GM21576 (cell line): ENCODE data around the gene ATP8A2.

ENCODE experiments used
- ATAC-seq: cut with Tn5 transposase; IDR thresholded peaks from one replicate; pipeline ENCODE4 v1.9.1; 2021; ENCODE audit warnings: mild to moderate bottlenecking, moderate library complexity; ENCODE audit not compliant: unreplicated experiment

The ATP8A2 gene

DNA sequence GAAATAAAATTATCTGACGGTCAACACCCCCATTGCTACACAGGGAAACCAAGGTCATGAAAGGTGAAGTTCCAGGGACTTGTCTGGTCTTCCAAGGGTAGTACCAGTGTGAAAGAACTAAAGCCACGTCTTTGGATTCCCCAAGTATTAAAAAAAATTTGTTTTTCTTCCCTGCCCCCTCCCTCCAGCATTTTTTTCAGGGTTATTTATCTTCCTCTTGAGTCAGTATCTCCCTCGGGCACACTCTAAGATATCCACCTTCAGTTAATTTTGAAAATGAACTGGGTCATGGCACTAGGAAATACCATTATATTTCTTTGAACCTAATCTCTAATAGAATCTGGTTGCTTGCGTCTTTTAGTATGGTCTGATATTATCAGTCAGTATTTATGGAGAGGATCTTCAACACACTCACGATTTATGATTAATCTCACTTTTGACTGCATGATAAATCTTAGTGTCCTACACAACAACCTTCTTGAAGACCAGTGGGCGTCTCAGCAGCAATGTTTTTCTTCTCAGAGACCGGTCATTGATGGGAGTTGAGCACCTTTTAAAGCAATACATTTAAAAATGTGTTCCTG, 9.1 kb downstream of the ATP8A2 start:
- ATAC-seq, result no peak

DNA sequence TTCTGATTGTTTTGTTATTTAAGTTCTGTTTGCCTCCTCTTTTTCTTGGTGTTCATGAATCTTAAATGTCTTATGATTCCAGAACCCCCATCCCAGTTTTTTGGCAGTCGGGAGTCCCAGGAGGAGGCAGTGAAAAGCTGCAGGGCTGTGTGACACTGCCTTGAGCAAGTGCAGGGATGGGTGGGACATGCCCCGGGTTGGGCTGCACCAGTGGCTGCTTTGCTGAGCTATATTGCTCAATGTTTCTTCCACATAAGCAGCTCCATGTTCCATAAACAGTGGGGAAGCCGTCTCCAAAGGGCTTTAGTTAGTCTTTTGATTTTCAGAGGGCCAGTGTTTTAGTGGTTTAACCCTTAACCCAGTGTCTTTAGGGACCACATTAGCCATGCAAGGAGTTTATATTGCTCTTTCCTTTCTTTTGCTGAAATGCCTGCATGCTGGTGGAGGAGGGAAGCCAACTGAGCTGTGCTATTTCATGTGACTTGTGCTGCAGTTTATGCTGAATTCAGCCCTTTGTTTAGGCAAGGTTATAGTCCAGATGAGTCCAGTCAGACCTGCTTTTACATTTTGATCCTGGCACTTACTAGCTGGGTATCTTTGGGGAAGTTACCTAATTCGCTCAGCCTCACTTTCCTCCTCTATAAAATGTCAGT, 13.1 kb downstream of the ATP8A2 start:
- ATAC-seq, result no peak

DNA sequence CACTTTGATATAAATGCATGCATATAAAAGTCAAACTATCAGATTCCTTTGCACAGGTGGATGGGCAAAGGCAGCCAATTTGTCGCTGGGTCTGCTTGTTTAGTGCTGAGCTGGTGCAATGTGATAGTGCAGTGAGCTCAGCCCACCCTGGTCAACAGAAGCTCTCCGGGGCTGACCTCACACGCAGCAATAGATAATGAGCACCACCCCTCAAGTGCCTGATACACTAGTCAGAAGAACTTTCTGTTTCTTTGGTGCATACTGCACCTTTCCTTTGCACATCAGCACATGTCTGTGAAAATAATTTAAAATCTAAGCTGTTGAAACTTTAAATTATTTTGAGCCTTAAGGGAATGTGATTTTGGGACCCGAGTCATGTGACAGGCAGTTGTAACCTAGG, 20.2 kb downstream of the ATP8A2 start:
- no peak for ATAC-seq

DNA sequence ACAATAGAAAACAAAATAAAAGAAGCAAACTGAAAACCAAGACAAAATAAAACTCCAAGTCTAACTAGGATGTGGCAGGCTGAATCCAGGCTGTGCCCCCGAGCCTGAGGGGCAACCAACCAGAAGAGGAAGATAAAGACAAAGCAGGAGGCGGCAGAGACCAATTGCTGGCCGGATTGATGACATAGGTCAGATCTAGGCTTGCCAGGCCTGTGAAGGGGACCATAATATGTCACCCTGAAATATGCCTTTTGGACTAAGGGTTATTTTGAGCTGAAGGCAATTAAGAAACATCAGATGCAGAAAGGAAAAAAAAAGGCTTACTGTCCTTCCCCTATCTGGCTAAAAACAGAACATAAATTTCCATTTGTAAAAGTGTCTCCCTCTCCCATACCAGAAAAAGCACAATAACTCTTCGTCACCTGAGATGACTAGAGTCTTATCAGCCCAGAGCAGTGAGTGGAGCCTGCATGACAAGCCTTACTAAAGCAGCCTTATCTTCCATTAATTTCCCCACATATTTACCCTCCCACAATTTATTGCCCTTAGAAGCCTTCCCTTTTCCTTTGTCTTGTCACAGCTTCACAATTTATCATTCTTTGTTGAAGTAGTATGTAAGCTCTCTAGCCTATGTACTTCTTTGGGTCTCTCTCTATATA, 22.8 kb downstream of the ATP8A2 start:
- ATAC-seq, result no peak

DNA sequence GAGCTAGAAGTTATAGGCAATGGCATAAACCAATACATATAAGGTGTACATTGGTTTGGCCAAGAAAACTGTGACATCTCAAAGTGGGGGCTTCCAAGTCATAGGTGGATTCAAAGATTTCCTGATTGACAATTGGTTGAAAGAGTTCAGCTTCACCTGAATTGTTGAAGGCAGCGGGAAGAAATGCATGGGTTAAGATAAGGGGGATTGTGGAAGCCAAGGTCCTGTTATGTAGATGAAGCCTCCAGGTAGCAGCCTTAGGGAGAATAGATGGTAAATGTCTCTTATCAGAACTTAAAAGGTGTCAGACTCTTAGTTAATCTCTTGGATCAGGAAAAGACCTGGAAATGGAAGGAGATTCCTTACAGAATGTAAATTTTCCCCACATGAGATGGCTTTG, 26.0 kb downstream of the ATP8A2 start:
- ATAC-seq, result no peak

DNA sequence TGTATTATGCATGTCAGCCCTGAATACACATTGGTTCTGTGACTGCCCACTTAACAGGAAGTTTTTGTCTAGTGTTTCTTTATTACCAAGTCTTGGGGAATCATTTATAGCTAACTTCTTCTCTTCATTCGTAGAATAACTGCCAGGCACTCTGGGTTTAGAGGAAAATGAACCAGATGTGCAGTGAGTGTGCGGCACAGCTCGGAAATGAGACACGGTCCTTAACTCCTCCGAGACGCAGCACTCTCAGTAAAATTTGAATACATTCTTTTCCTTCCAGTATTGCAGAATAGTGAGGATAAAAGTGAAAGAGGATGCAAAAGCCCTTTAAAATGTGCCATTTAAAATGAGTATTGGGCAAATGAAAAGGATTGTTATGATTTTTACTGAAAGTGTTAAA, 29.2 kb downstream of the ATP8A2 start:
- no peak for ATAC-seq

DNA sequence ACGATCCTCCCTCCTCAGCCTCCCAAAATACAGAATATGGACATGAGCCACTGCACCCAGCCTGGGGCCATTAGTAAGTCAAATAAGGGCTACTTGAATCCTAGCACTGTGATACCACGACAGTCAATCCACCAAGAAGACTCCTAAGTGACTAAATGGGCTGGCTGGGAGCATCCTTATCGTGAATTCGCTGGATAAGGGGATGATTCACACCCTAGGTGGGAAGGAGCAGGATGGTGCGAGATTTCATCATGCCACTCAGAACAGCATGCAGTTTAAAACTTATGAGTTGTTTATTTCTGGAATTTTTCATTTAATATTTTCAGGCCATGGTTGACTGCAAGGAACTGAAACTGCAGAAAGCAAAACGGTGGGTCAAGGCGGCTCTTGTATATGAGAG, 30.2 kb downstream of the ATP8A2 start:
- no peak for ATAC-seq

DNA sequence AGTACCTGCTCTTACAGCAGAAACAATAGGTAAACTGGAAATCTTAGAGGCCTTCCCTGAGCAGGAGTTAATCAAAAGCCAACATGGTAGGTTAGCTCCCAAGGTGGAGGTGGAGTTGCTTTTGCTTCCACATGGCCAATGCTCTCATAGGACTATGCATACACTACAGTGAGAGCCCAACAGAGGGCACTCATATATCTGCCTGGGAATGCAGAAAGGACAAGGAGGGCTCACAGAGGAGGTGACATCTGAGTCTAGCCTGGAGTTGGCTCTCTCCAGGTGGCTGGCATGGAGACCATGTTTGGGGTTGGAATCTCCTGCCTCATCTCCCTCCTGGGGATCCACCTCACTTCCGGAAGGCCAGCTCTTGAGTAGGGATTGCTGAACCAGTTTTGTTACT, 34.6 kb downstream of the ATP8A2 start:
- no peak for ATAC-seq

DNA sequence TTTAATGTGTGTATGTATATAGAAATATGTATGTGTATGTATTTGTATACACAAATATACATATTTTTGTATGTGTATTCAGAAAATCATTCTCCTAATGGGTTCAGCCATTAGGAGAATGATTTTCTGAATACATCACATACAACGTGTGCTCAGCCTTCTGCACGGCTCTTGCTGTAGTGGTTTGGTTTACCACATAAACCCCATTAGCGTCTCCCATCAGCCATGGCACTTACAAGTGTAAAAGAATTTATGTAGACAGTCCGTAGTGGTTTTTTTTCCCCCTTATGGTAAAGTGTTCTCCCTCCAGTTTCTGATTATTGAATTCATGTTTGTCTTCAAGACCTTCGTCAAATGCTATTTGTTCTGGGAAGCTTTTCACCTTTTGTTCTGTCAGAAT, 38.2 kb downstream of the ATP8A2 start:
- no peak for ATAC-seq

DNA sequence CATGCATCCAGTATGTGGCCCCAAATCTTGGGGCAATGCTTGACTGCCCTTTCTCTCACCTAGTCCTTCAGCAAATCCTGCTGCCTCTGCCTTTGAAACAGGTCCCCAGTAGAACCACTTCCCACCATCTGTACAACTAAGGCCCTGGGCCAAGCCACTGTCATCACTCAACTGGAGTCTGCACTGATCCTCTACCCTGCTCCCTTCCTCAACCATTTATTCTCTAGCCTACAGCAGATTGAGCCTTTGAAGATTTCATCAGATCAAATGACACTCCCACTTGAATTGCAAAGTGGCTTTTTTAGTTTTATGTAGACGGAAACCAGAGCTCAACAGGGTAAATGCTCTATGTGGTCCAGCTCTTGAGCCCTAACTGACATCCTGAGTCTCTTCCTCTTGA, 43.5 kb downstream of the ATP8A2 start:
- no peak for ATAC-seq

DNA sequence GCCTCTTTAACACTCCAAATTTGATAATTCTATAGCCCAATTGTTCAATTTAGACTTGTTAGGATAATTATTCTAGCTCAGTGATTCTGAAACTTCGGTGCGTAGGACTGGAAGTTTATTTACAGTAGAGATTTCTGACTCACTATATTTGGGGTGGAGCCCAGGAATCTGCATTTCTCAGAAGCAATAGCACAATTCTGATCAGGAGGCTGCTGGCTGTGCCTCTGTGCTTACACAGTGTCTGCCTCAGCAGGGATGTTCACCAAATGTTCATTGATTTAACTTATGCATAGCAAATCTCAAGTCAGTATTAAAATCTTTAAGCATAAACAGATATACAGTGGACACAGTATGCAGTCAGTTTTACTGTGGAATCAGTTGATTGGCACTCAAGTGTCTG, 45.8 kb downstream of the ATP8A2 start:
- ATAC-seq, result no peak

DNA sequence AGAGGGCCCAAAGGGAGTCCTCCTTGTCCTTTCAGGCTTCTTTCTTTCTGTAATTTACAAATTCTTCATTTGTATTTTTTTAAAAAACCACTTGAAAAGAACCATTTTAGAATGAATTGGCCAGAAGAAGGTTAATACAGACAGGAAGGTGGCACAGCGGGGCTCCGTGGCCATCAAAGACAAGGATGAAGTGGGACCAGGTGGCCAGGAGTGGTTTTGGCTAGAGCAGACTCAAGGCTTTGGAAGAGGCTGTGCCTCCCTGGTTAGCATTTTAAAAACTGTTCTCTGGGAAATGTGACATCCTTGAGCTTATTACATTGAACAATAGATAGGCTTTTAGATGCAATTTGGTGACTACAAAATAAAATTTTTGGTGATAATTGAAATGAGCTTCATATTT, 48.4 kb downstream of the ATP8A2 start:
- ATAC-seq, result no peak

DNA sequence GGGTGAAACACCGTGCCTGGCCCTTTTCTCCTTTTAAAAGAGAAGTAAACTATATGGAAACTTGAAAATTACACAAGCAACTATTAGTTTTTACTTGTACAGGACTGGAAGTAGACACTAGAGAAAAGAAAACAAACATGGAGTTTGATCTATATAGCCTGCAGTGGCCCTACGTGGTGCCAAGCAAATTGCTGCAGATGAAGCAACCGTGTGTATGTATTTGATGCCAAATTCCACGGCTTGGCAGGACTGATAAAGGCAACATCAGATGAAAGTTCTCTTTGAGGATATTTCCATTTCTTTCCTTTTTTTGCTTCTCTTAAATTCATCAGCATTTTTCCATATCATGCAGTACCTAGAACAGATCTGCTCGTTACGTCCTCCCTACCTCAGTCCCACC, 49.8 kb downstream of the ATP8A2 start:
- ATAC-seq, result no peak

DNA sequence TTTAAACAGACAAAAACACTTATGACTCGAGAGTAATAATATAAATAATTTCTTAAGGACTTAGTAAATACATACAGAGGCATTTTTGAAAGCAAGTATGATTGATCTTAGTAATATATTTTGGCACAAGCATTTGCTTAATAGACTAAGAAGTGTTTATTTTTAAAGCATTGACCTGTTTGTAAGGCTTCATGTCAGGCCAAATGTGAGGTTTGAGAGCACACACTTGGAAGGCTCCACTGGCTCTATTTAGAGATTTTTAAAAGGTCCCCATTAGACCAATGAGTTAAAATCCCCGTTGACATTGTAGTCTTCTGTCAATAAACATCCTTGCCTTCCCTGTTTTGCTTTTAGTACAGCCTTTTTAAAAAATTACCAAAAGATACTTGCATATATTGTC, 50.4 kb downstream of the ATP8A2 start:
- no peak for ATAC-seq

DNA sequence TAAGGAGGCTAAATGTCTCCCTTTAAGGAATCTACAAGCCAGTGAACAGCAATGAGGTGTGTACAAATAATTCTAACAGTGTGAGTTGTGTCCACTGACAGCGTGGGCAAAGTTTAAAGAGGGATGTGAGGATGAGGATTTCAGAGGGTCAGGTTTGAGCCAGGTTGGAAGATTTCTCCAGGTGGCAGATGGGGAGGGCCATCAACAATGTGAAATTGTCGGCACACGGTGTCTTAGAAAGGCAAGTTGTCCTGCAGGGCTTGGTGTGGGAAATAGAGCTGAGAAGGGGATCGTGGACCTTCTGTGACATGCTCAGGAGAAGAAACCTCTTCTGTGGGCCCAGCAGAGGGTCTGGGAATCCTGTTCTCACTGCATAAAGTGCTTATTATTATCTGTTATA, 52.1 kb downstream of the ATP8A2 start:
- no peak for ATAC-seq

DNA sequence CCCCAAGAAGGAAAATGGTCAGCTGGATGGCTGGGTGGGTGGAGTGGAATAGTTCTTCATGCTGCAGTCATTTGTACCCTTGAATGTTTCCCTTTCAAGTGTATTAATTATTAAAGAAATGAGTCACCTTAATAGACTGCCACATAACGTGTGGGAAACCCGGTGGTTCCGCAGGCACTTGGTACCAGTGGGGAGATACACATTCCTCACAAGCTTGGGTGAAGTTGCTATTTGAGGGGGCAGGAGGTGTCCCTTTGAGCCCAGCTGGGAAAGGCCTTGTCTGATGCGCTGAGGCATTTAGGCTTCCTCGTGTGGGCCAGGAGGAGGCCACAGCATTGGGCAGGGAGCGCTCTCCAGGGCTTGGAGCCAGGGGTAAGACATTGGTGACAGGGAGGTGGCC, 57.7 kb downstream of the ATP8A2 start:
- no peak for ATAC-seq

DNA sequence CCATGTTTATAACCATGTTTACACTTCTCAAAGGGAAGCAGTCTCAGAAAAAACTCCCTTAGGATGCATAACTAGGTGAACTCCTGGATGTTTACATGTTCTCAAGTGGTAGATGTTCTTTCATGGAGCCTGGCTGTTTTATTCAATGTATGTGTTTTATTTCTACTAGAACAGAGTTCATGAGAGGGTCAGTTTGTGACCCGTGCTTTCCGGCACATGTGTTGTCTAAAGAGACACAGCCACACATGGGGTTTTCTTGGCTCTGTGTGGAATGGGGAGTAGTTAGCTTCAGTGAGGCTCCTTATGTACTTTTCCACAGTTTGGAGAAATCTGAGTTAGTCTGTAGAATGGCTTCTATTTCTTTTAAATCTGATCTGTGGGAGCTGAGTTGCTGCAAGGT, 60.9 kb downstream of the ATP8A2 start:
- no peak for ATAC-seq

DNA sequence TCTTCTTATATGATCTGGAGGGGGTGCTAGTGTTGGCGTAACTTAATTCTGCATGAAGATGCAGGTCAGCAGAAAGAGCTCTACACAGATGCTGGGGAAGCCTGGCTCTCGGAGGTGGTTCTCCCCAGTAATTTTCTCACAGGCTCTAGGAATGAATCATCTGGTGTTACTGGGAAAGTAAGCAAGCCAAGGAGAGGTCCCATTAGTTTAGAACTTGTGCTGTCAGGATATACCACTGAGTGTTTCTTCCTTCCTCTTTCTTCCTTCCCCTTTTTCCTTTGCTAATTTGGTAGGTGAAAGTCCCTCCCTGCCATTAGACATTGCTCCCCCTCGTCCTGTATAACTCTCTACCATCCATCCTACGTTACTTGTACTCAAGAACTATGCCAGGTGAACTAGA, 68.3 kb downstream of the ATP8A2 start:
- ATAC-seq, result no peak

DNA sequence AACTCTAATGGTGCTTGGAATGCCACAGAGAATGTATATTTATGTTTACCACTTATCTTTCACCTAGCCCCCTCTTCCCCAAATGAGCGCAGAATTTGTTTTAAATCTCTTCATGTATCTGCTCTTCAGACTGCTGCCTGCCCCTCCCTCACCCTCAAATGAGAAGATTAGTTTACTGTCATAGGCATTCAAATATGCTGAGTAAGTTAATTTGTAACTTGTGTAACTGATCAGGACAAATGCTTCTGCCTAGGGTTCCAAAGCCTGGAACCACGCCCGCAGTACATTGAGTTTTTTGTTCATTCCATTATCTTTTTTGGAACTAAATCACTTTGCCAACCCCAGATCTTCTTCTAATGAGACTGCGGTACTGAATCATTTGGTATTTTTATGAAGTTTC, 74.5 kb downstream of the ATP8A2 start:
- ATAC-seq, result no peak

DNA sequence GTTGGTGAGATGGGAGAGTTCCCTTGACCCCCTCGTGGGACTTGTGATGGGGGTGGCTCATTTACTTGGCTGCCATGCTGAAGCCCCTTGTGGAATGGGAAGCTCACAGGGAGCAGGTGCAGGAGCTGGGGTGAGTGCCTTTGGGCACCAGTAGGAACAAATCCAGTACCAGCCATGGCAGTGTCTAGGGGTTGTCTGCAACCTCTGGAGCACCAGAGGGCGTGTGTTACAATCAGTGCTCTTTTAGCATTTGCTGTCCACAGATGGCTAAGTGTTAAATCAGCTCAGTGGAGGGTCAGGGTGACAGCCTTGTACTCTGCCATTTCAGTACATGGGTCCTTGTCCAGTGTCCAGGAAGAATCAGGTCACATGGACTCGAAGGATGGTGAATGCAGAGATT, 75.6 kb downstream of the ATP8A2 start:
- no peak for ATAC-seq

DNA sequence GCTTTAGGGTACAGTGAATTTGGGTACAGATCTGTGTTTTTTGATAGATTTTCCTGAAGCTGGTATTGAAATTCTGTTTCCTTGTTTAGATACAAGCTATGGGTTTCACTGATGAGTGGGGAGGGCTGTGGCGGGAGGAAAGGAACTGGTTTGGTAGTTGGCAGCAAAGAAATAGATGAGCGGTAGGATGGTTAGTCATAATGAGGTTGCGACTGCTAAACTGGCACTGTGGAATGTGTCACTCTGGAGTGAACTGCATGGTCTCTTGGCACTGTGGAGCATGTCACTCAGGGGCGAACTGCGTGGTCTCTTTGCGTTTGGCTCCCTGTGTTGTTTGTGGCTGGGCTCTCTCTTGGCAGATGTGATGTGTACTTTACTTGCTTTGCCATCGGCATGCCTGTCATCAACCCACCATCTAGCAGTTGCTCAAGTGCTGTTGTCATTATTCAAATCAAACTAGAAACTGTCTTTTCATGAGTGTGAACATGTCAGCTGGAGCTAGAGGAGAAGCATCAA, 82.1 kb downstream of the ATP8A2 start:
- no peak for ATAC-seq

DNA sequence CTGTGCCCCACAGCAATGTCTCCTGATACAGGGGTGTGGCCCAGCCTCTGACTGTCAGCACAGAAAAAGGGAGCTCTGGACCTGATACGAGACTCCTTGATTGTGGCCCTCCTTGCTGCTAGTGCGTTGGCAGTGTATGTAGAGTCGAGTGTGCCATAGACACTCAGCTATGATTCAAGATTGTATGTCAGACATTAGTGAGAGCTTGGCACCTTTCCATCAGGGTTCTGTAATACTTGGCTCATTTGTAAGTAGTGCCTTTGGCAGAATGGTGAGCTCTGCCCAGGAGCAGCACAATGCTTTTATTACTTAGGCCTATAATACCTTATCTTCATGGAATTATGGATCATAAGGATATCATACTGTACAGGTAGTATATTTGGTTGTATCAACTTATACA, 83.4 kb downstream of the ATP8A2 start:
- no peak for ATAC-seq

DNA sequence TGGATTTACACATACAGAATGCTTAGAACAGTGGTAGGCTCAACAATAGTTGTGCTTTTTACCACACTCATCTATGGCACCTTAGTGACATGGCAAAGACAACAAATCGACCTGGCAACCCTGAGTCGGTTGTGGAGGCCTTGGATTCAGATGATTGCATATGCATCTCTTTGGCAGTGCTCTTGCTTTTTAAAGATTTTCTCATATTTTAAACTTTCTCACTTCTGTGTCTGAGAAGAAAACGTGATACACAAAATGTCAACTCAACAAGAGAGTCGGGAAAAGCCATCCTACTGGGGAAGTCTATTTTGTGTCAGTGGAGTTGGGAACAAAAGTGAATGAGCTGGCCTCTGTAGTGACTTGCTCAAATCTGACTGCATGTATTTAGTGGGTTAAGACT, 85.8 kb downstream of the ATP8A2 start:
- no peak for ATAC-seq
